Measurements from ENCODE around the gene DYNC2H1.
A peak's percentile ranks its signal among the peaks of the same experiment; 100 is the strongest.

The DYNC2H1 gene

GRCh38 chr11:103453126-103453525, 343.9 kb downstream of the DYNC2H1 start:
- no peak for DNase-seq (ENCODE audit: low read depth, low spot score)

- DNase-seq (ENCODE audit: low read depth, low spot score) = no peak
Measured at GRCh38 chr11:103453915-103454709, 344.9 kb downstream of the DYNC2H1 start.

GRCh38 chr11:103464420-103464819, 355.2 kb downstream of the DYNC2H1 start:
- no peak for DNase-seq (ENCODE audit: low read depth, low spot score)

GRCh38 chr11:103465555-103466140, 356.4 kb downstream of the DYNC2H1 start:
- no peak for DNase-seq (ENCODE audit: low read depth, low spot score)

GRCh38 chr11:103471546-103471945, 362.3 kb downstream of the DYNC2H1 start:
- no peak for DNase-seq (ENCODE audit: low read depth, low spot score)

- no peak for DNase-seq (ENCODE audit: low read depth, low spot score)
Measured at GRCh38 chr11:103476874-103477273, 367.6 kb downstream of the DYNC2H1 start.

- DNase-seq (ENCODE audit: low read depth, low spot score) = no peak
Measured at GRCh38 chr11:103480421-103480820, 371.2 kb downstream of the DYNC2H1 start.

- DNase-seq (ENCODE audit: low read depth, low spot score) = no peak
Measured at GRCh38 chr11:103483996-103484395, 374.8 kb downstream of the DYNC2H1 start.

GRCh38 chr11:103484545-103484944, 375.3 kb downstream of the DYNC2H1 start:
- no peak for DNase-seq (ENCODE audit: low read depth, low spot score)

- no peak for DNase-seq (ENCODE audit: low read depth, low spot score)
Measured at GRCh38 chr11:103486604-103487003, 377.4 kb downstream of the DYNC2H1 start.

- no peak for DNase-seq (ENCODE audit: low read depth, low spot score)
Measured at GRCh38 chr11:103487113-103487512, 377.9 kb downstream of the DYNC2H1 start.

GRCh38 chr11:103488031-103488461, 378.8 kb downstream of the DYNC2H1 start:
- no peak for DNase-seq (ENCODE audit: low read depth, low spot score)

GRCh38 chr11:103488579-103488978, 379.4 kb downstream of the DYNC2H1 start:
- DNase-seq (ENCODE audit: low read depth, low spot score) = no peak

- peak; percentile 82 for DNase-seq (ENCODE audit: low read depth, low spot score)
Measured at GRCh38 chr11:103491777-103492176, 382.6 kb downstream of the DYNC2H1 start.

- no peak for DNase-seq (ENCODE audit: low read depth, low spot score)
Measured at GRCh38 chr11:103494491-103494890, 385.3 kb downstream of the DYNC2H1 start.

GRCh38 chr11:103497268-103497667, 388.0 kb downstream of the DYNC2H1 start:
- DNase-seq (ENCODE audit: low read depth, low spot score) = no peak

GRCh38 chr11:103499710-103500340, 390.6 kb downstream of the DYNC2H1 start:
- no peak for DNase-seq (ENCODE audit: low read depth, low spot score)

GRCh38 chr11:103515283-103515682, 406.1 kb downstream of the DYNC2H1 start:
- DNase-seq (ENCODE audit: low read depth, low spot score) = no peak

- DNase-seq (ENCODE audit: low read depth, low spot score) = no peak
Measured at GRCh38 chr11:103520792-103521191, 411.6 kb downstream of the DYNC2H1 start.

- DNase-seq (ENCODE audit: low read depth, low spot score) = no peak
Measured at GRCh38 chr11:103525069-103525468, 415.8 kb downstream of the DYNC2H1 start.

GRCh38 chr11:103528046-103528445, 418.8 kb downstream of the DYNC2H1 start:
- DNase-seq (ENCODE audit: low read depth, low spot score) = no peak

- no peak for DNase-seq (ENCODE audit: low read depth, low spot score)
Measured at GRCh38 chr11:103528596-103528995, 419.4 kb downstream of the DYNC2H1 start.
